SKM-1 (cell line): ENCODE measurements around the gene GATB.

Experiments
- DNase-seq: peaks from one replicate; lab custom pipeline; 2025; ENCODE audit not compliant: unreplicated experiment; lab: John Stamatoyannopoulos, UW

The GATB gene

GRCh38 chr4:151657896-151658295 lies 102.9 kb downstream of the GATB start:
- no peak for DNase-seq

GRCh38 chr4:151656058-151656457 lies 104.7 kb downstream of the GATB start:
- DNase-seq: no peak

- no peak for DNase-seq
These were observed 107.3 kb downstream of the GATB start for GRCh38 chr4:151653548-151653918.

- no peak for DNase-seq
These were observed 107.8 kb downstream of the GATB start for GRCh38 chr4:151652841-151653547.

GRCh38 chr4:151651496-151651895 lies 109.3 kb downstream of the GATB start:
- DNase-seq: no peak

GRCh38 chr4:151649479-151649878 lies 111.3 kb downstream of the GATB start:
- no peak for DNase-seq

GRCh38 chr4:151646322-151646721 lies 114.5 kb downstream of the GATB start:
- DNase-seq: no peak

GRCh38 chr4:151644622-151645021 lies 116.2 kb downstream of the GATB start:
- peak; percentile 21 for DNase-seq

GRCh38 chr4:151643564-151643963 lies 117.2 kb downstream of the GATB start:
- DNase-seq: no peak

- no peak for DNase-seq
These were observed 118.8 kb downstream of the GATB start for GRCh38 chr4:151641983-151642382.

- DNase-seq: peak; percentile 67
These were observed 119.6 kb downstream of the GATB start for GRCh38 chr4:151641167-151641566.

GRCh38 chr4:151640381-151640780 lies 120.4 kb downstream of the GATB start:
- DNase-seq: no peak

GRCh38 chr4:151638295-151638858 lies 122.4 kb downstream of the GATB start:
- DNase-seq: no peak

GRCh38 chr4:151631349-151631748 lies 129.5 kb downstream of the GATB start:
- no peak for DNase-seq

- no peak for DNase-seq
These were observed 131.6 kb downstream of the GATB start for GRCh38 chr4:151629097-151629783.

- no peak for DNase-seq
These were observed 132.7 kb downstream of the GATB start for GRCh38 chr4:151628001-151628608.

- DNase-seq: no peak
These were observed 133.3 kb downstream of the GATB start for GRCh38 chr4:151627491-151627890.

GRCh38 chr4:151626751-151627150 lies 134.1 kb downstream of the GATB start:
- DNase-seq: no peak

- no peak for DNase-seq
These were observed 134.6 kb downstream of the GATB start for GRCh38 chr4:151626228-151626627.

GRCh38 chr4:151624626-151625565 lies 135.9 kb downstream of the GATB start:
- no peak for DNase-seq
